Panc1 (cell line): Measurements from ENCODE around the gene ATF6B. TPM values are rescaled to one million over a fixed set of nuclear protein-coding genes. Genes with fewer than 3 reads are reported as not detected.
A peak's percentile ranks its signal among the peaks of the same experiment; 100 is the strongest.

Source experiments
- ATAC-seq: fragments of 200-7000 bp; cut with Tn5 transposase; 2 replicates; pipeline ENCODE4 v1.9.1; 2020; ENCODE audit warnings: mild to moderate bottlenecking, moderate library complexity
- BruUV-seq: library from RNA; stranded (reverse); fragments of 400-500 nt; replicated peaks from 2 replicates; lab custom pipeline; 2021; lab: Mats Ljungman, UMichigan
- CTCF ChIA-PET: fragments of 300-600 bp; sonication (Branson Sonifier 250); formaldehyde crosslinking; loops from one replicate; lab custom pipeline; 2022; ENCODE audit warnings: antibody characterized with exemption; lab: Charles Lee
- POLR2A ChIA-PET: fragments of 300-600 bp; sonication (Branson Sonifier 250); formaldehyde crosslinking; loops from one replicate; lab custom pipeline; 2022; ENCODE audit warnings: antibody characterized with exemption; lab: Charles Lee
- DNase-seq: peaks from one replicate; pipeline ENCODE4 v3.0.0-alpha.2; 2010; ENCODE audit warnings: low read depth, low spot score
- H3K27ac ChIP-seq: 2 replicates; pipeline ENCODE4 v1.5.1; 2011; ENCODE audit warnings: mild to moderate bottlenecking, low read length, inconsistent platforms
- H3K27me3 ChIP-seq: fragments of 200-500 bp; sonication (Bioruptor generic); 2 replicates; pipeline ENCODE4 v1.6.0; 2014; ENCODE audit warnings: low read length, inconsistent platforms; ENCODE audit not compliant: control insufficient read depth, insufficient read depth
- H3K36me3 ChIP-seq: fragments of 200-500 bp; sonication (Bioruptor generic); 2 replicates; pipeline ENCODE4 v1.5.1; 2014; ENCODE audit warnings: inconsistent platforms, mild to moderate bottlenecking, low read length, moderate library complexity; ENCODE audit not compliant: control insufficient read depth, insufficient read depth
- H3K4me1 ChIP-seq: 2 replicates; pipeline ENCODE4 v1.5.1; 2011; ENCODE audit warnings: inconsistent platforms, mild to moderate bottlenecking, low read length, moderate library complexity; ENCODE audit not compliant: control insufficient read depth, insufficient read depth
- H3K4me3 ChIP-seq, 2 experiments: 2 replicates each; pipeline ENCODE4 v1.5.1; 2011 to 2012; ENCODE audit warnings: low read depth in 2 of 2, low read length in 2 of 2, mild to moderate bottlenecking in 2 of 2, inconsistent platforms in 1 of 2, moderate library complexity in 1 of 2
- H3K9me3 ChIP-seq: fragments of 200-500 bp; sonication (Bioruptor generic); 2 replicates; pipeline ENCODE4 v1.5.1; 2014; ENCODE audit warnings: low read depth, mild to moderate bottlenecking, inconsistent platforms, low read length, moderate library complexity; ENCODE audit not compliant: control insufficient read depth, insufficient read depth
- POLR2AphosphoS5 ChIP-seq: IDR thresholded peaks from 2 replicates; pipeline ENCODE4 v1.6.1; 2012; ENCODE audit warnings: mild to moderate bottlenecking, low read depth, low read length, moderate library complexity
- SIN3A ChIP-seq: IDR thresholded peaks from 2 replicates; pipeline ENCODE4 v1.6.1; 2012; ENCODE audit warnings: low read depth, mild to moderate bottlenecking, low read length, moderate library complexity, borderline replicate concordance; ENCODE audit not compliant: insufficient read depth
- TCF7L2 ChIP-seq: IDR thresholded peaks from 2 replicates; pipeline ENCODE4 v1.6.1; 2011; ENCODE audit warnings: mild to moderate bottlenecking, low read depth, low read length, inconsistent platforms
- in situ Hi-C: cut with HindIII; loops from 2 replicates; pipeline ENCODE4 v1.10.0; 2016; ENCODE audit warnings: low sequenced_read_pairs, low pct_unique_long_range_greater_than_20kb
- intact Hi-C: fragments of 100-400 bp; cut with micrococcal nuclease; formaldehyde crosslinking; loops from one replicate; pipeline ENCODE4 v1.10.0; 2022; ENCODE audit not compliant: unreplicated experiment
- total RNA-seq: library from RNA; stranded (reverse); gene quantifications from one replicate; pipeline ENCODE4 v1.2.1, GENCODE V29; 2021; ENCODE audit not compliant: unreplicated experiment
- TF ChIP-seq, protein P1 (sequence below), 2 experiments: IDR thresholded peaks; 2 replicates each; pipeline ENCODE4 v1.6.1; 2011 to 2012; ENCODE audit warnings: low read depth in 2 of 2, control low read depth in 1 of 2, low read length in 1 of 2, mild to moderate bottlenecking in 1 of 2, moderate library complexity in 1 of 2; ENCODE audit not compliant: insufficient read depth in 1 of 2
- TF ChIP-seq, protein P2 (sequence below): fragments of 450-650 bp; IDR thresholded peaks from 2 replicates; pipeline ENCODE4 v1.5.1; 2017; ENCODE audit warnings: mild to moderate bottlenecking

Gene ATF6B
- total RNA-seq, 1 experiment from 2014 or later: 127 TPM

DNA sequence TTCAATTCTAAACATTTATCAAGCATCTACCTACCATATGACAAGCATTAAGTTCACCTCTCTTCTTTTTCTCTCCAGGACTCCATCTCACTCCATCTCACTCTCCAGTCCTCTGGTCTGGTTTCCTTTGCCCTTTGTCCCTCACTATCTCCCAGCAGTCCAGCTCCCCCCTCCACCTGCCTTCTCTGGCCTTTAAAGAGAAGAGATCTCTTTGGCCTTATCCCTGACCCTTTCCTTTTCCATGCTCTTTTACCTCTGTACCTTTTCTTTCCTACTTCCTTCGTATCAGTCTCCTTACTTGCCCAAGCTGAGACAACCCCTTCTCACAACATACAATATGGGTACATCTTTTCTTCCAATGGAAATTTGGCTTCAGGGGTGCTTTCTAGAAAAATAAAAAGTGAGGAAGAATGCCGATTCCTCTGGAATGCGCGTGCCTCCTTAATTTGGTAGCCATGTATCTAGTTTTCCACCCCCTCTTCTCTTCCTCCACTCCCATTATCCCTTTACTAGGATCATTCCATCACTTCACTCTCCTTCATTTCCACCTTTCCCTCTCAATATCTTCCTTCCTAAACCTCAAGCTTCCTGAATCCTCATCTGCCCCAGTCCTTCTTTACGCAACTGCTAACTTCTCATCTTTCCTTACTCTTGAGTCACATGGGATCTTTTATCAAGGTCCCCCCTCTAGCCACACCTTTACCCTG lies 48.6 kb upstream of the ATF6B start:
- intact Hi-C loops (no loop called here), in situ Hi-C loops (no loop called here)
- ChIA-PET POLR2A (interaction anchor here (0.6 kb wide), 1 partner anchor 246 kb away, joined by 5 read pairs; no protein-coding TSS in a partner anchor), CTCF (interaction anchor here (1.4 kb wide), 1 partner anchor 19 kb away, joined by 3 read pairs; no protein-coding TSS in a partner anchor)
- H3K27me3 ChIP-seq: no peaks in the 10 kb centered on the region
- H3K4me1 ChIP-seq: peaks cover 37% of the 10 kb centered on the region
- 0 out of 2 replicates have a peak, but pooled peaks cover 3% of the 10 kb centered on the region for H3K36me3 ChIP-seq
- H3K9me3 ChIP-seq: no peaks in the 10 kb centered on the region
- H3K4me3 ChIP-seq: peak overlapping the region; percentile 61 to 64
- DNase-seq (no peak), ATAC-seq (no peak)
- TF ChIP-seq TCF7L2: no peak
- peak overlapping the region; percentile 98 for H3K27ac ChIP-seq
- no TSS peak for BruUV-seq

DNA sequence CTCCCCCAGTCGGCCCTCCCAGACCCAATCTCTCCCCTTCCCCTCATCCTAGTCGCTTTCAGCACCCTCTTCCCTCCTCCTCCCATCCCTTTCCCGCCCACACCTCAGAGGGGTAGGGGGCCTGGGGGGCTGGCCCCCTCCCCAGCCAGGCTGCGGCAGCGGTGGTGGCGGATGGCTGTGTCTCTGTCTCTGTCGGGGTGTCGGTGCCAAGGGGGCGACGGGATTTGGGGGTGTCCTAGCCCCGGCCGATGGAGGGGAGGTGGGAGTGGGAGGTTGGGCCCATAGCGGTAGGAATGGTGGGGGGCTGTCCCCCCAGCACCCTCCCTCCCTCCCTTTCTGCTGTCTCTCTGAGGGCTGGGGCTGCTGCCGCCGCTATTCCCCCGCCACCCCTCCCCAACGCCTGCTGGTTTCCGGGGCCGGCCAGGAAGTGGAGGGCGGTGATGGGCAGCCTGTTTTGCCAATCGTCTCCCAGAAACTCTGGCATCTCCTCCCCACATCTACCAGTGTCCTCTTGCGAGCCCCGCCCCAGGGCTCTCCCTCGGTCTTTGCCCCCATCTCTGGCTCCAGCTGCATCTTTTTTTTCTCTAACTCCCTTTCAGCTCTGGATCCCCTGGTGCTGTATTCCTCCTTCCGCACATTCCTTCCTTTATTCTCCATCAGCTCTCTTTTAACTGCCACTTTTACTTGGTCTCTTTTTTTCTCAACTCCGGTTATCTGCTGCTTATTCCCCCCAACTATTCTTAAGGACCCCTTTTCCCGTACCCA lies 47.8 kb upstream of the ATF6B start, which contains the start of gene AGPAT1:
AGPAT1 (minus strand) TSS at position 374 of the 765 bp plus-strand sequence. CDS start 4,588 bp downstream, outside the sequence.
- intact Hi-C loops: no loop called here
- H3K27ac ChIP-seq: peak within 1 kb of the TSS; percentile 98
- DNase-seq (no peak), ATAC-seq (peak; percentile 78)
- H3K9me3 ChIP-seq: no peaks in the 10 kb centered on the region
- 0 out of 2 replicates have a peak, but pooled peaks cover 4% of the 10 kb centered on the region for H3K36me3 ChIP-seq
- TF ChIP-seq SIN3A (no peak), POLR2AphosphoS5 (peak; percentile 79)
- in situ Hi-C loops: no loop called here
- ChIA-PET POLR2A (no interaction called here), CTCF (no interaction called here)
- no TSS peak for BruUV-seq
- H3K27me3 ChIP-seq: no peaks in the 10 kb centered on the region
- H3K4me1 ChIP-seq: peaks cover 37% of the 10 kb centered on the region
- peak within 1 kb of the TSS; percentile 61 to 64 for H3K4me3 ChIP-seq

DNA sequence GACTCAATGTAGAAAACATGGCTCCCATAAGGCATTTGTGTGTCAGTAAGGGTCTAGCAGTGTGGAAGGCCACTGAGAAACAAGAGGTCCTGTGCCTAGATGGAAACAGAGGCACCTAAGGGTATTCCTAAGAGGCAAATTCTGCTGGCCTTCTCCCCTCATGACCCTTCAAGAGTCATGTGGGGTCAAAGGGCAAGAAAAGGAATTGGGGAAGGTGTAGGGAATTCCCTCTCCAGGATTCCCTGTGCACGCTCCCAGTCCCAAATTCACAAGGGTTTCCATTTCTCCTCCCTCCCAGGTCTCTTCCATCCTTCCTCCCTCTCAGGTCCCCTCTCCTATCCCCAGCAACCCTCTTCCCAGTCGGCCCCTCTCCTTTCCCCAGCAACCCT lies 47.3 kb upstream of the ATF6B start:
- intact Hi-C loops: no loop called here
- Histone ChIP-seq H3K27me3 (no peaks in the 10 kb centered on the region), H3K4me1 (peaks cover 37% of the 10 kb centered on the region), H3K9me3 (no peaks in the 10 kb centered on the region), H3K27ac (peak overlapping the region; percentile 98), H3K4me3 (peak overlapping the region; percentile 61 to 64), H3K36me3 (0 out of 2 replicates have a peak, but pooled peaks cover 4% of the 10 kb centered on the region)
- DNase-seq (no peak), ATAC-seq (no peak)
- in situ Hi-C loops: no loop called here
- TSS peak; percentile 86 for BruUV-seq
- POLR2A ChIA-PET: no interaction called here
- CTCF ChIA-PET: no interaction called here
- TF ChIP-seq, protein P1, sequence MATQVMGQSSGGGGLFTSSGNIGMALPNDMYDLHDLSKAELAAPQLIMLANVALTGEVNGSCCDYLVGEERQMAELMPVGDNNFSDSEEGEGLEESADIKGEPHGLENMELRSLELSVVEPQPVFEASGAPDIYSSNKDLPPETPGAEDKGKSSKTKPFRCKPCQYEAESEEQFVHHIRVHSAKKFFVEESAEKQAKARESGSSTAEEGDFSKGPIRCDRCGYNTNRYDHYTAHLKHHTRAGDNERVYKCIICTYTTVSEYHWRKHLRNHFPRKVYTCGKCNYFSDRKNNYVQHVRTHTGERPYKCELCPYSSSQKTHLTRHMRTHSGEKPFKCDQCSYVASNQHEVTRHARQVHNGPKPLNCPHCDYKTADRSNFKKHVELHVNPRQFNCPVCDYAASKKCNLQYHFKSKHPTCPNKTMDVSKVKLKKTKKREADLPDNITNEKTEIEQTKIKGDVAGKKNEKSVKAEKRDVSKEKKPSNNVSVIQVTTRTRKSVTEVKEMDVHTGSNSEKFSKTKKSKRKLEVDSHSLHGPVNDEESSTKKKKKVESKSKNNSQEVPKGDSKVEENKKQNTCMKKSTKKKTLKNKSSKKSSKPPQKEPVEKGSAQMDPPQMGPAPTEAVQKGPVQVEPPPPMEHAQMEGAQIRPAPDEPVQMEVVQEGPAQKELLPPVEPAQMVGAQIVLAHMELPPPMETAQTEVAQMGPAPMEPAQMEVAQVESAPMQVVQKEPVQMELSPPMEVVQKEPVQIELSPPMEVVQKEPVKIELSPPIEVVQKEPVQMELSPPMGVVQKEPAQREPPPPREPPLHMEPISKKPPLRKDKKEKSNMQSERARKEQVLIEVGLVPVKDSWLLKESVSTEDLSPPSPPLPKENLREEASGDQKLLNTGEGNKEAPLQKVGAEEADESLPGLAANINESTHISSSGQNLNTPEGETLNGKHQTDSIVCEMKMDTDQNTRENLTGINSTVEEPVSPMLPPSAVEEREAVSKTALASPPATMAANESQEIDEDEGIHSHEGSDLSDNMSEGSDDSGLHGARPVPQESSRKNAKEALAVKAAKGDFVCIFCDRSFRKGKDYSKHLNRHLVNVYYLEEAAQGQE (IDR thresholded peaks at IDR 0.05; ENCODE audit: insufficient read depth in 1 of 2, low read depth in 2 of 2, low read length in 1 of 2): no peak
- no peak for TF ChIP-seq TCF7L2
- TF ChIP-seq SIN3A: no peak
- TF ChIP-seq, protein P2, sequence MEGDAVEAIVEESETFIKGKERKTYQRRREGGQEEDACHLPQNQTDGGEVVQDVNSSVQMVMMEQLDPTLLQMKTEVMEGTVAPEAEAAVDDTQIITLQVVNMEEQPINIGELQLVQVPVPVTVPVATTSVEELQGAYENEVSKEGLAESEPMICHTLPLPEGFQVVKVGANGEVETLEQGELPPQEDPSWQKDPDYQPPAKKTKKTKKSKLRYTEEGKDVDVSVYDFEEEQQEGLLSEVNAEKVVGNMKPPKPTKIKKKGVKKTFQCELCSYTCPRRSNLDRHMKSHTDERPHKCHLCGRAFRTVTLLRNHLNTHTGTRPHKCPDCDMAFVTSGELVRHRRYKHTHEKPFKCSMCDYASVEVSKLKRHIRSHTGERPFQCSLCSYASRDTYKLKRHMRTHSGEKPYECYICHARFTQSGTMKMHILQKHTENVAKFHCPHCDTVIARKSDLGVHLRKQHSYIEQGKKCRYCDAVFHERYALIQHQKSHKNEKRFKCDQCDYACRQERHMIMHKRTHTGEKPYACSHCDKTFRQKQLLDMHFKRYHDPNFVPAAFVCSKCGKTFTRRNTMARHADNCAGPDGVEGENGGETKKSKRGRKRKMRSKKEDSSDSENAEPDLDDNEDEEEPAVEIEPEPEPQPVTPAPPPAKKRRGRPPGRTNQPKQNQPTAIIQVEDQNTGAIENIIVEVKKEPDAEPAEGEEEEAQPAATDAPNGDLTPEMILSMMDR: no peak
- no peak for TF ChIP-seq POLR2AphosphoS5
